ENCODE measurements around the gene KCNIP4. TPM values are rescaled to one million over a fixed set of nuclear protein-coding genes. Genes with fewer than 3 reads are reported as not detected.

The KCNIP4 gene
- polyA plus RNA-seq, 4 donors: 1.3 to 3.7 TPM; not detected in 2

DNA sequence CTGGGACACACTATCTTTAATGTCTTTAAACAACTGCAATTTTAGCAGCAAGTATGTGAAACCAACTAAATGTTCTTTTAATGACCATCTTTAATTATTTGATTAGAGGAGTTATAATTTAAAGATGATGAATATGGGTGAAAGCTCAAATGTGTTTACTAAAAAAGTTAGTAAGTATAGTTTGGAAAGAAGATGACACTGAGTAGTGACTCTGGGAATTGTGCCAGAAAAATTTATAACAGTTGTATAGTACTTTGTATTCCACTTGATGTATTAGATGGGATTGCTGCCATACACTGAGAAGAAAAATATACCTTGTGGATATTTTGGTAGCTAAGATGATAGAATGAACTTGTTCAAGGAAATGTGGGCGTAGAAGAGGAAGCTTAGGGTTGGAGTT lies 1267.8 kb downstream of the KCNIP4 start:
- no peak overlapping the region for H3K27ac ChIP-seq (ENCODE audit: low read depth in 1 of 3, low read length in 2 of 3)
- H3K9me3 ChIP-seq (ENCODE audit: control insufficient read depth in 2 of 2, insufficient read depth in 1 of 2, low read depth in 1 of 2, low read length in 1 of 2): peaks cover 0 to 3% of the 10 kb centered on the region in 2 donors
- WGBS, 3 donors: 38 to 47% (median 47%) methylated on average over 1 of the region's 1 CpG
- no peaks in the 10 kb centered on the region for H3K36me3 ChIP-seq (ENCODE audit: control insufficient read depth in 3 of 3, insufficient read depth in 2 of 3, low read depth in 1 of 3, low read length in 3 of 3)
- FAIRE-seq: no peak
- no peaks in the 10 kb centered on the region for H3K4me1 ChIP-seq (ENCODE audit: control insufficient read depth in 3 of 3, insufficient read depth in 2 of 3, low read depth in 1 of 3, low read length in 2 of 3)
- no peak overlapping the region for H3K4me3 ChIP-seq (ENCODE audit: low read depth in 1 of 3, low read length in 3 of 3)
- no peak for DNase-seq
- H3K27me3 ChIP-seq (ENCODE audit: control insufficient read depth in 3 of 3, insufficient read depth in 3 of 3, low read length in 3 of 3): peaks cover 0 to 3% (median 0%) of the 10 kb centered on the region in 3 donors

DNA sequence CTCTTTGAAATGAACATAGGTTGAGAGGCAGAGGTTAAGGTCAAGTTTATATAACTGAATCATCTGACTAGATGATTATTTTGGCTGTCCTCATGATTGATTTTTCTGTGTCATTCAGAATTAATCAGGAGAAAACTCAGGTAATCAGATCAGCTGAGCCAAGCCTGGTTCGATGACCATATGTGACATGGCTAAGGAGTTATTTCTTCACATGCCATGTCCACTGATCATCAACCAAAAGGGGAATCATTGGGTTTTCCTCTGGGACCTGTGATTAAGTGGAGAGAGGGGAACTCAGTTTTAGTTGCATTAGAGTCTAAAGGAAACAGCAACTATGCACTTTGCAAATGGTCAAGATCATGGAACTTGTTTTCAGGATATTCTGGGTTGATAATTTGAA lies 1268.6 kb downstream of the KCNIP4 start:
- Histone ChIP-seq H3K36me3 (ENCODE audit: control insufficient read depth in 3 of 3, insufficient read depth in 2 of 3, low read depth in 1 of 3, low read length in 3 of 3) (no peaks in the 10 kb centered on the region), H3K4me3 (ENCODE audit: low read depth in 1 of 3, low read length in 3 of 3) (no peak overlapping the region), H3K4me1 (ENCODE audit: control insufficient read depth in 3 of 3, insufficient read depth in 2 of 3, low read depth in 1 of 3, low read length in 2 of 3) (no peaks in the 10 kb centered on the region), H3K27ac (ENCODE audit: low read depth in 1 of 3, low read length in 2 of 3) (no peak overlapping the region), H3K9me3 (ENCODE audit: control insufficient read depth in 2 of 2, insufficient read depth in 1 of 2, low read depth in 1 of 2, low read length in 1 of 2) (peaks cover 0 to 3% of the 10 kb centered on the region in 2 donors), H3K27me3 (ENCODE audit: control insufficient read depth in 3 of 3, insufficient read depth in 3 of 3, low read length in 3 of 3) (peaks cover 0 to 3% (median 0%) of the 10 kb centered on the region in 3 donors)
- WGBS, 3 donors: 38 to 61% (median 58%) methylated on average over 1 of the region's 1 CpG
- no peak for DNase-seq
- FAIRE-seq: no peak
